KMS-11 (cell line): ENCODE measurements around the gene KRT14.

Experiments used
- H2AFZ ChIP-seq: fragments of 200-600 bp; sonication (generic); 2 replicates; pipeline ENCODE4 v1.6.1; 2016; ENCODE audit warnings: antibody characterized with exemption, mixed run types, low read depth
- H3K27ac ChIP-seq: fragments of 200-600 bp; sonication (generic); 2 replicates; pipeline ENCODE4 v1.6.1; 2016; ENCODE audit warnings: mild to moderate bottlenecking, mixed run types
- H3K27me3 ChIP-seq: fragments of 200-600 bp; sonication (generic); 2 replicates; pipeline ENCODE4 v1.6.1; 2017; ENCODE audit warnings: mild to moderate bottlenecking, low read depth, mixed run types, moderate library complexity; ENCODE audit not compliant: insufficient read depth
- H3K36me3 ChIP-seq: fragments of 200-600 bp; sonication (generic); 2 replicates; pipeline ENCODE4 v1.6.1; 2017; ENCODE audit warnings: mild to moderate bottlenecking, mixed run types; ENCODE audit not compliant: insufficient read depth
- H3K4me1 ChIP-seq: fragments of 200-600 bp; sonication (generic); 2 replicates; pipeline ENCODE4 v1.6.1; 2016; ENCODE audit warnings: mild to moderate bottlenecking, low read depth, mixed run types; ENCODE audit not compliant: poor library complexity, severe bottlenecking
- H3K4me2 ChIP-seq: fragments of 200-600 bp; sonication (generic); 2 replicates; pipeline ENCODE4 v1.7.0; 2016; ENCODE audit warnings: mild to moderate bottlenecking, mixed run types
- H3K4me3 ChIP-seq: fragments of 200-600 bp; sonication (generic); IDR thresholded peaks from 2 replicates; pipeline ENCODE4 v1.6.1; 2017; ENCODE audit warnings: low read depth, low read length, mixed read lengths; ENCODE audit not compliant: insufficient read depth
- H3K79me2 ChIP-seq: fragments of 200-600 bp; sonication (generic); 2 replicates; pipeline ENCODE4 v1.6.1; 2016; ENCODE audit warnings: low read depth, mixed run types; ENCODE audit not compliant: insufficient read depth
- H3K9ac ChIP-seq: fragments of 200-600 bp; sonication (generic); 2 replicates; pipeline ENCODE4 v1.6.1; 2016; ENCODE audit warnings: mild to moderate bottlenecking, mixed run types
- H4K20me1 ChIP-seq: fragments of 200-600 bp; sonication (generic); 2 replicates; pipeline ENCODE4 v1.6.1; 2016; ENCODE audit warnings: mild to moderate bottlenecking, mixed run types; ENCODE audit not compliant: insufficient read depth
- TF ChIP-seq, protein P1 (sequence below): fragments of 200-600 bp; sonication (generic); conservative IDR thresholded peaks from 2 replicates; pipeline ENCODE4 v1.6.1; 2017; ENCODE audit warnings: low read depth, mild to moderate bottlenecking, antibody characterized with exemption, low read length, moderate library complexity, mixed read lengths

Gene KRT14

DNA sequence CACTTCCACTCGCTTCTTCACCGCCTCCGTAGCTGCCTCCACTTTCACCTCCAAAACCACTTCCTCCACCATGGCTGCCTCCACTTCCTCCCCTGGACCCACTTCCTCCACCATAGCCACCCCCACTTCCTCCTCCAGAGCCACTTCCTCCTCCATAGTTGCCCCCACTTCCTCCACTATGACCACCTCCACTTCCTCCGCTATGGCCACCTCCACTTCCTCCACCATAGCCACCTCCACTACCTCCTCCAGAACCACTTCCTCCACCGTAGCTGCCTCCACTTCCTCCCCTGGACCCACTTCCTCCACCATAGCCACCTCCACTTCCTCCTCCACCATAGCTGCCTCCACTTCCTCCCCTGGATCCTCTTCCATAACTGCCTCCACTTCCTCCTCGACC is 19.4 kb downstream of the KRT14 start:
- no peak overlapping the region for H3K9ac ChIP-seq
- H3K4me3 ChIP-seq = no peak overlapping the region
- H3K27me3 ChIP-seq = peaks cover 28% of the 10 kb centered on the region; the same call in 1 of the 2 replicates
- no peak overlapping the region for H3K27ac ChIP-seq
- TF ChIP-seq, protein P1, sequence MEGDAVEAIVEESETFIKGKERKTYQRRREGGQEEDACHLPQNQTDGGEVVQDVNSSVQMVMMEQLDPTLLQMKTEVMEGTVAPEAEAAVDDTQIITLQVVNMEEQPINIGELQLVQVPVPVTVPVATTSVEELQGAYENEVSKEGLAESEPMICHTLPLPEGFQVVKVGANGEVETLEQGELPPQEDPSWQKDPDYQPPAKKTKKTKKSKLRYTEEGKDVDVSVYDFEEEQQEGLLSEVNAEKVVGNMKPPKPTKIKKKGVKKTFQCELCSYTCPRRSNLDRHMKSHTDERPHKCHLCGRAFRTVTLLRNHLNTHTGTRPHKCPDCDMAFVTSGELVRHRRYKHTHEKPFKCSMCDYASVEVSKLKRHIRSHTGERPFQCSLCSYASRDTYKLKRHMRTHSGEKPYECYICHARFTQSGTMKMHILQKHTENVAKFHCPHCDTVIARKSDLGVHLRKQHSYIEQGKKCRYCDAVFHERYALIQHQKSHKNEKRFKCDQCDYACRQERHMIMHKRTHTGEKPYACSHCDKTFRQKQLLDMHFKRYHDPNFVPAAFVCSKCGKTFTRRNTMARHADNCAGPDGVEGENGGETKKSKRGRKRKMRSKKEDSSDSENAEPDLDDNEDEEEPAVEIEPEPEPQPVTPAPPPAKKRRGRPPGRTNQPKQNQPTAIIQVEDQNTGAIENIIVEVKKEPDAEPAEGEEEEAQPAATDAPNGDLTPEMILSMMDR = no peak
- H3K4me2 ChIP-seq = no peak overlapping the region
- no peaks in the 10 kb centered on the region for H3K79me2 ChIP-seq
- no peaks in the 10 kb centered on the region for H3K4me1 ChIP-seq
- no peaks in the 10 kb centered on the region for H3K36me3 ChIP-seq
- no peaks in the 10 kb centered on the region for H4K20me1 ChIP-seq
- H2AFZ ChIP-seq = no peak overlapping the region

DNA sequence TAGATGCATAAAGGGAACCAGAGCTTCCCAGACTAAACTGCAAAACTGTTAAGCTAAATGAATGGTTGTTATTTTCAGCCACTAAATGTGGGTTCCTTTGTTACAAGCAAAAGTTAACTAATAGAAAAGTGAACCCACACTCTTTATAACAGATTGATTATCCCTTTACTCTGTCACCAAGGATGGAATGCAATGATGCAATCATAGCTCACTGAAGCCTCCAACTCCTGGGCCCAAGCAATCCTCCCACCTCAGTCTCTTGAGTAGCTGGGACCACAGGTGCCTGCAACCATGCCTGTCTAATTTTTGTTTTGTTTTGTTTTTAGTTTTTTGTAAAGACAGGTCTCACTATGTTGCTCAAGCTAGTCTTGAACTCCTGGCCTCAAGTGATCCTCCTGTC is 21.4 kb downstream of the KRT14 start:
- Histone ChIP-seq H3K27ac (no peak overlapping the region), H3K4me1 (no peaks in the 10 kb centered on the region), H3K79me2 (no peaks in the 10 kb centered on the region), H4K20me1 (no peaks in the 10 kb centered on the region), H3K36me3 (no peaks in the 10 kb centered on the region), H3K9ac (no peak overlapping the region), H3K4me2 (no peak overlapping the region), H3K4me3 (no peak overlapping the region), H2AFZ (no peak overlapping the region), H3K27me3 (peaks cover 11% of the 10 kb centered on the region; the same call in 1 of the 2 replicates)
- TF ChIP-seq, protein P1 = no peak

DNA sequence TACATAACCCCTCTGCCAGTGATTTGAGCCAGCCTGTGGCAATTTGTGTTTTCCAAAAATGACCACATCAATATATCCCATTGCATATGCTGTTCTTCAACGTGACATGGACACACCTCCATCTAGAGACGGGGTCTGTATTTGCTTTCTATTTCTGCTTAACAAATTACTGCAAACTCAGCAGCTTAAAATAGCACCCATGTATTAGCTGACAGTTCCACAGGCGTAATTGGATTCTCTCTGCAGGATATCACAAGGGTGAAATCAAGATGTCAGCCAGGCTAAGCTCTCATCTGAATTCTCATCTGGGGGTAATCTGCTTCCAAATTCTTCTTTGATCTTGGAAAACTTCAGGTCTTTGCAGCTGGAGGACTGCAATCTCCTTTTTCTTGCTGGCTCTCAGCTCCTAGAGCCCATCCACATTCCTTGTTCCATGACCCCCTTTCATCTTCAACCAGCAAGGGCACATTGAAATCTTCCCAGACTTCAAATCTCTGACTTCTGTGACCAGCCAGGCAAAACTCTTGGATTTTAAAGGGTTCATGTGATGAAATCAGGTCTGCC is 23.0 kb downstream of the KRT14 start:
- H3K4me1 ChIP-seq = no peaks in the 10 kb centered on the region
- H3K79me2 ChIP-seq = no peaks in the 10 kb centered on the region
- H3K9ac ChIP-seq = no peak overlapping the region
- H3K4me3 ChIP-seq = no peak overlapping the region
- H3K27ac ChIP-seq = no peak overlapping the region
- TF ChIP-seq, protein P1 = no peak
- H3K27me3 ChIP-seq = no peaks in the 10 kb centered on the region; the same call in 1 of the 2 replicates
- H2AFZ ChIP-seq = no peak overlapping the region
- H4K20me1 ChIP-seq = no peaks in the 10 kb centered on the region
- H3K4me2 ChIP-seq = no peak overlapping the region
- no peaks in the 10 kb centered on the region for H3K36me3 ChIP-seq

DNA sequence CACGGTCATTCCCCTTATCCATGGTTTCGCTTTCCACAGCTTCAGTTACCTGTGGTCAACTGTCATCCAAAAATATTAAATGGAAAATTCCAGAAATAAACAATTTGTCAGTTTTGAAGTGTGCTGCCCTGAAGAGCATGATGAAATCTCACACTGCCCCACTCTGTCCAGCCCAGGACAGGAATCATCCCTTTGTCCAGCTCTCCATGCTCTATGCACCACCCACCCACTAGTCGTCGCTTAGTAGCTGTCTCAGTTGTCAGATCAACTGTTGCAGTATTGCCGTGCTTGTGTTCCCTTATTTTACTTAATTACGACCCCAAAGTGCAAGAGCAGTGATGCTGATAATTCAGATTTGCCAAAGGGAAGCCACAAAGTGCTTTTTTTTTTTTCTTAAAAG is 25.1 kb downstream of the KRT14 start:
- no peaks in the 10 kb centered on the region for H3K4me1 ChIP-seq
- TF ChIP-seq, protein P1 = no peak
- H3K4me2 ChIP-seq = no peak overlapping the region
- no peak overlapping the region for H3K4me3 ChIP-seq
- no peak overlapping the region for H2AFZ ChIP-seq
- peaks cover 5% of the 10 kb centered on the region; the same call in 1 of the 2 replicates for H3K27me3 ChIP-seq
- no peaks in the 10 kb centered on the region for H4K20me1 ChIP-seq
- H3K79me2 ChIP-seq = no peaks in the 10 kb centered on the region
- no peak overlapping the region for H3K9ac ChIP-seq
- no peak overlapping the region for H3K27ac ChIP-seq
- H3K36me3 ChIP-seq = no peaks in the 10 kb centered on the region
